Measurements from ENCODE around the gene RNF169. TPM values are rescaled to one million over a fixed set of nuclear protein-coding genes. Genes with fewer than 3 reads are reported as not detected.

RNF169 gene
- total and polyA plus RNA-seq, 2 experiments from 2014 or later = 0.78 to 16.5 TPM

- Mint-ChIP-seq H3K27me3 (ENCODE audit: insufficient read depth, low read depth, poor library complexity) (peaks cover 18% of the 10 kb centered on the region), H3K27ac (no peak overlapping the region), H3K4me1 (peaks cover 10% of the 10 kb centered on the region), H3K36me3 (ENCODE audit: low read depth) (no peaks in the 10 kb centered on the region), H3K4me3 (no peak overlapping the region), H3K9me3 (no peaks in the 10 kb centered on the region)
- Histone ChIP-seq H3F3A (replicated peaks; ENCODE audit: low read depth) (no peaks in the 10 kb centered on the region), H4K20me1 (replicated peaks; ENCODE audit: insufficient read depth) (no peaks in the 10 kb centered on the region), H3K4me2 (no peak overlapping the region), H3K4me1 (ENCODE audit: insufficient read depth) (peaks cover 9% of the 10 kb centered on the region), H3K4me3 (no peak overlapping the region), H3K9me2 (ENCODE audit: insufficient read depth) (0 out of 2 replicates have a peak, but pooled peaks cover 7% of the 10 kb centered on the region), H3K27ac (ENCODE audit: low read depth) (no peak overlapping the region), H3K36me3 (ENCODE audit: insufficient read depth) (no peaks in the 10 kb centered on the region; the same call in 1 of the 2 replicates), H3K79me2 (replicated peaks; ENCODE audit: insufficient read depth) (no peaks in the 10 kb centered on the region), H3K27me3 (ENCODE audit: insufficient read depth) (no peaks in the 10 kb centered on the region), H2AFZ (no peak overlapping the region)
- DNase-seq (ENCODE audit: low spot score) (no peak), ATAC-seq (no peak)
- TF ChIP-seq JUNB (IDR thresholded peaks at IDR 0.05; ENCODE audit: unreplicated experiment) = no peak
- no peak for TF ChIP-seq EZH2phosphoT487 (IDR thresholded peaks at IDR 0.05; ENCODE audit: unreplicated experiment)
- no peak for TF ChIP-seq STAT1 (IDR thresholded peaks at IDR 0.05; ENCODE audit: unreplicated experiment)
- no peak for TF ChIP-seq NANOG (IDR thresholded peaks at IDR 0.05; ENCODE audit: borderline replicate concordance)
- no peak for TF ChIP-seq EZH2 (IDR thresholded peaks at IDR 0.05; ENCODE audit: low read depth, unreplicated experiment)
- TF ChIP-seq, protein P1, sequence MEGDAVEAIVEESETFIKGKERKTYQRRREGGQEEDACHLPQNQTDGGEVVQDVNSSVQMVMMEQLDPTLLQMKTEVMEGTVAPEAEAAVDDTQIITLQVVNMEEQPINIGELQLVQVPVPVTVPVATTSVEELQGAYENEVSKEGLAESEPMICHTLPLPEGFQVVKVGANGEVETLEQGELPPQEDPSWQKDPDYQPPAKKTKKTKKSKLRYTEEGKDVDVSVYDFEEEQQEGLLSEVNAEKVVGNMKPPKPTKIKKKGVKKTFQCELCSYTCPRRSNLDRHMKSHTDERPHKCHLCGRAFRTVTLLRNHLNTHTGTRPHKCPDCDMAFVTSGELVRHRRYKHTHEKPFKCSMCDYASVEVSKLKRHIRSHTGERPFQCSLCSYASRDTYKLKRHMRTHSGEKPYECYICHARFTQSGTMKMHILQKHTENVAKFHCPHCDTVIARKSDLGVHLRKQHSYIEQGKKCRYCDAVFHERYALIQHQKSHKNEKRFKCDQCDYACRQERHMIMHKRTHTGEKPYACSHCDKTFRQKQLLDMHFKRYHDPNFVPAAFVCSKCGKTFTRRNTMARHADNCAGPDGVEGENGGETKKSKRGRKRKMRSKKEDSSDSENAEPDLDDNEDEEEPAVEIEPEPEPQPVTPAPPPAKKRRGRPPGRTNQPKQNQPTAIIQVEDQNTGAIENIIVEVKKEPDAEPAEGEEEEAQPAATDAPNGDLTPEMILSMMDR (conservative IDR thresholded peaks at IDR 0.05; ENCODE audit: low read depth in 2 of 2) = no peak
- no peak for TF ChIP-seq ZNF331 (CRISPR knock-in tag; IDR thresholded peaks at IDR 0.05; ENCODE audit: low read depth)
- TF ChIP-seq ZNF114 (CRISPR knock-in tag; IDR thresholded peaks at IDR 0.05) = no peak
- TF ChIP-seq, protein P2, sequence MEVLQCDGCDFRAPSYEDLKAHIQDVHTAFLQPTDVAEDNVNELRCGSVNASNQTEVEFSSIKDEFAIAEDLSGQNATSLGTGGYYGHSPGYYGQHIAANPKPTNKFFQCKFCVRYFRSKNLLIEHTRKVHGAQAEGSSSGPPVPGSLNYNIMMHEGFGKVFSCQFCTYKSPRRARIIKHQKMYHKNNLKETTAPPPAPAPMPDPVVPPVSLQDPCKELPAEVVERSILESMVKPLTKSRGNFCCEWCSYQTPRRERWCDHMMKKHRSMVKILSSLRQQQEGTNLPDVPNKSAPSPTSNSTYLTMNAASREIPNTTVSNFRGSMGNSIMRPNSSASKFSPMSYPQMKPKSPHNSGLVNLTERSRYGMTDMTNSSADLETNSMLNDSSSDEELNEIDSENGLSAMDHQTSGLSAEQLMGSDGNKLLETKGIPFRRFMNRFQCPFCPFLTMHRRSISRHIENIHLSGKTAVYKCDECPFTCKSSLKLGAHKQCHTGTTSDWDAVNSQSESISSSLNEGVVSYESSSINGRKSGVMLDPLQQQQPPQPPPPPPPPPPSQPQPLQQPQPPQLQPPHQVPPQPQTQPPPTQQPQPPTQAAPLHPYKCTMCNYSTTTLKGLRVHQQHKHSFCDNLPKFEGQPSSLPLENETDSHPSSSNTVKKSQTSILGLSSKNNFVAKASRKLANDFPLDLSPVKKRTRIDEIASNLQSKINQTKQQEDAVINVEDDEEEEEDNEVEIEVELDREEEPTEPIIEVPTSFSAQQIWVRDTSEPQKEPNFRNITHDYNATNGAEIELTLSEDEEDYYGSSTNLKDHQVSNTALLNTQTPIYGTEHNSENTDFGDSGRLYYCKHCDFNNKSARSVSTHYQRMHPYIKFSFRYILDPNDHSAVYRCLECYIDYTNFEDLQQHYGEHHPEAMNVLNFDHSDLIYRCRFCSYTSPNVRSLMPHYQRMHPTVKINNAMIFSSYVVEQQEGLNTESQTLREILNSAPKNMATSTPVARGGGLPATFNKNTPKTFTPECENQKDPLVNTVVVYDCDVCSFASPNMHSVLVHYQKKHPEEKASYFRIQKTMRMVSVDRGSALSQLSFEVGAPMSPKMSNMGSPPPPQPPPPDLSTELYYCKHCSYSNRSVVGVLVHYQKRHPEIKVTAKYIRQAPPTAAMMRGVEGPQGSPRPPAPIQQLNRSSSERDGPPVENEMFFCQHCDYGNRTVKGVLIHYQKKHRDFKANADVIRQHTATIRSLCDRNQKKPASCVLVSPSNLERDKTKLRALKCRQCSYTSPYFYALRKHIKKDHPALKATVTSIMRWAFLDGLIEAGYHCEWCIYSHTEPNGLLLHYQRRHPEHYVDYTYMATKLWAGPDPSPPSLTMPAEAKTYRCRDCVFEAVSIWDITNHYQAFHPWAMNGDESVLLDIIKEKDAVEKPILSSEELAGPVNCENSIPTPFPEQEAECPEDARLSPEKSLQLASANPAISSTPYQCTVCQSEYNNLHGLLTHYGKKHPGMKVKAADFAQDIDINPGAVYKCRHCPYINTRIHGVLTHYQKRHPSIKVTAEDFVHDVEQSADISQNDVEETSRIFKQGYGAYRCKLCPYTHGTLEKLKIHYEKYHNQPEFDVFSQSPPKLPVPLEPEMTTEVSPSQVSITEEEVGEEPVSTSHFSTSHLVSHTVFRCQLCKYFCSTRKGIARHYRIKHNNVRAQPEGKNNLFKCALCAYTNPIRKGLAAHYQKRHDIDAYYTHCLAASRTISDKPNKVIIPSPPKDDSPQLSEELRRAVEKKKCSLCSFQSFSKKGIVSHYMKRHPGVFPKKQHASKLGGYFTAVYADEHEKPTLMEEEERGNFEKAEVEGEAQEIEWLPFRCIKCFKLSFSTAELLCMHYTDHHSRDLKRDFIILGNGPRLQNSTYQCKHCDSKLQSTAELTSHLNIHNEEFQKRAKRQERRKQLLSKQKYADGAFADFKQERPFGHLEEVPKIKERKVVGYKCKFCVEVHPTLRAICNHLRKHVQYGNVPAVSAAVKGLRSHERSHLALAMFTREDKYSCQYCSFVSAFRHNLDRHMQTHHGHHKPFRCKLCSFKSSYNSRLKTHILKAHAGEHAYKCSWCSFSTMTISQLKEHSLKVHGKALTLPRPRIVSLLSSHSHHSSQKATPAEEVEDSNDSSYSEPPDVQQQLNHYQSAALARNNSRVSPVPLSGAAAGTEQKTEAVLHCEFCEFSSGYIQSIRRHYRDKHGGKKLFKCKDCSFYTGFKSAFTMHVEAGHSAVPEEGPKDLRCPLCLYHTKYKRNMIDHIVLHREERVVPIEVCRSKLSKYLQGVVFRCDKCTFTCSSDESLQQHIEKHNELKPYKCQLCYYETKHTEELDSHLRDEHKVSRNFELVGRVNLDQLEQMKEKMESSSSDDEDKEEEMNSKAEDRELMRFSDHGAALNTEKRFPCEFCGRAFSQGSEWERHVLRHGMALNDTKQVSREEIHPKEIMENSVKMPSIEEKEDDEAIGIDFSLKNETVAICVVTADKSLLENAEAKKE (CRISPR knock-in tag; IDR thresholded peaks at IDR 0.05) = no peak
- TF ChIP-seq POLR2AphosphoS5 (IDR thresholded peaks at IDR 0.05; ENCODE audit: low read depth) = no peak
- TF ChIP-seq, protein P3, sequence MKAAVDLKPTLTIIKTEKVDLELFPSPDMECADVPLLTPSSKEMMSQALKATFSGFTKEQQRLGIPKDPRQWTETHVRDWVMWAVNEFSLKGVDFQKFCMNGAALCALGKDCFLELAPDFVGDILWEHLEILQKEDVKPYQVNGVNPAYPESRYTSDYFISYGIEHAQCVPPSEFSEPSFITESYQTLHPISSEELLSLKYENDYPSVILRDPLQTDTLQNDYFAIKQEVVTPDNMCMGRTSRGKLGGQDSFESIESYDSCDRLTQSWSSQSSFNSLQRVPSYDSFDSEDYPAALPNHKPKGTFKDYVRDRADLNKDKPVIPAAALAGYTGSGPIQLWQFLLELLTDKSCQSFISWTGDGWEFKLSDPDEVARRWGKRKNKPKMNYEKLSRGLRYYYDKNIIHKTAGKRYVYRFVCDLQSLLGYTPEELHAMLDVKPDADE (IDR thresholded peaks at IDR 0.05) = no peak
- TF ChIP-seq CREB1 (CRISPR knock-in tag; IDR thresholded peaks at IDR 0.05; ENCODE audit: low read depth) = no peak
Observed at GRCh38 chr11:74719011-74719410, 29.6 kb upstream of the RNF169 start.

Measured in GM23338 (cell line).